CD4-positive, CD25-positive, alpha-beta regulatory T cell (primary cell): Measurements from ENCODE around the gene LARP4. TPM values are rescaled to one million over a fixed set of nuclear protein-coding genes. Genes with fewer than 3 reads are reported as not detected.
"Not testable (repeated sequence)": the region's sequence is repeated elsewhere in the genome, so short reads cannot be mapped to it uniquely, and the experiment has no call there.

Experiments
- ATAC-seq, 2 donors: fragments of 150-1000 bp; cut with Tn5 transposase; one replicate each; pipeline ENCODE4 v1.10.0; 2021; ENCODE audit warnings: low read depth in 2 of 2, moderate number of reproducible peaks in 2 of 2, moderate library complexity in 1 of 2
- DNase-seq, 3 donors: peaks; one replicate each; pipeline versions ENCODE4 v3.0.0 to v3.0.0-alpha.2; 2012 to 2022; ENCODE audit warnings: mixed read lengths in 1 of 3
- H3K27ac ChIP-seq: one replicate; pipeline ENCODE4 v1.7.0; 2013; ENCODE audit warnings: mild to moderate bottlenecking, low read length; ENCODE audit not compliant: insufficient read depth, poor library complexity, severe bottlenecking
- H3K27me3 ChIP-seq: one replicate; pipeline ENCODE4 v1.7.0; 2013; ENCODE audit warnings: low read length; ENCODE audit not compliant: control insufficient read depth, insufficient read depth
- H3K36me3 ChIP-seq: one replicate; pipeline ENCODE4 v1.7.0; 2013; ENCODE audit warnings: mild to moderate bottlenecking, low read length, moderate library complexity; ENCODE audit not compliant: control insufficient read depth, insufficient read depth
- H3K4me1 ChIP-seq: 2 replicates; pipeline ENCODE4 v1.7.0; 2013; ENCODE audit warnings: mild to moderate bottlenecking, low read length; ENCODE audit not compliant: insufficient read depth, control insufficient read depth, poor library complexity, severe bottlenecking
- H3K4me3 ChIP-seq: one replicate; pipeline ENCODE4 v1.7.0; 2013; ENCODE audit warnings: low read depth, mild to moderate bottlenecking, low read length, moderate library complexity
- H3K9me3 ChIP-seq, 2 experiments: 1 replicate in 1 of 2; 2 replicates in 1 of 2; pipeline ENCODE4 v1.7.0; 2013; ENCODE audit warnings: low read length in 2 of 2, mild to moderate bottlenecking in 1 of 2, moderate library complexity in 1 of 2; ENCODE audit not compliant: control insufficient read depth in 2 of 2
- H3K27ac Mint-ChIP-seq, 3 donors: one replicate each; pipeline ENCODE4 v1.8.0; 2020 to 2022; ENCODE audit warnings: mild to moderate bottlenecking in 3 of 3, mixed read lengths in 3 of 3, moderate library complexity in 2 of 3
- H3K27me3 Mint-ChIP-seq: one replicate; pipeline ENCODE4 v1.8.0; 2022; ENCODE audit warnings: mild to moderate bottlenecking, mixed read lengths
- H3K36me3 Mint-ChIP-seq: one replicate; pipeline ENCODE4 v1.8.0; 2020; ENCODE audit warnings: mixed read lengths
- H3K4me1 Mint-ChIP-seq, 4 donors: one replicate each; pipeline ENCODE4 v1.8.0; 2020 to 2022; ENCODE audit warnings: mixed read lengths in 4 of 4, mild to moderate bottlenecking in 1 of 4
- H3K4me3 Mint-ChIP-seq, 4 donors: one replicate each; pipeline ENCODE4 v1.8.0; 2020 to 2022; ENCODE audit warnings: mild to moderate bottlenecking in 4 of 4, mixed read lengths in 4 of 4, moderate library complexity in 3 of 4
- H3K9me3 Mint-ChIP-seq, 7 donors: one replicate each; pipeline ENCODE4 v1.8.0; 2020 to 2022; ENCODE audit warnings: mixed read lengths in 7 of 7, mild to moderate bottlenecking in 3 of 7, moderate library complexity in 2 of 7
- polyA plus RNA-seq, 4 donors: library from polyadenylated mRNA; unstranded; fragments of 300-500 nt; fragmentation: Illumina TruSeq; gene quantifications; one replicate each; pipeline ENCODE4 v1.2.3, GENCODE V29; 2021
- total RNA-seq: library from RNA; stranded (reverse); gene quantifications from one replicate; pipeline ENCODE4 v1.2.3, GENCODE V29; 2022

The LARP4 gene
- total and polyA plus RNA-seq, 5 donors from 2014 or later = 13.7 to 35.1 (median 16.1) TPM

DNA sequence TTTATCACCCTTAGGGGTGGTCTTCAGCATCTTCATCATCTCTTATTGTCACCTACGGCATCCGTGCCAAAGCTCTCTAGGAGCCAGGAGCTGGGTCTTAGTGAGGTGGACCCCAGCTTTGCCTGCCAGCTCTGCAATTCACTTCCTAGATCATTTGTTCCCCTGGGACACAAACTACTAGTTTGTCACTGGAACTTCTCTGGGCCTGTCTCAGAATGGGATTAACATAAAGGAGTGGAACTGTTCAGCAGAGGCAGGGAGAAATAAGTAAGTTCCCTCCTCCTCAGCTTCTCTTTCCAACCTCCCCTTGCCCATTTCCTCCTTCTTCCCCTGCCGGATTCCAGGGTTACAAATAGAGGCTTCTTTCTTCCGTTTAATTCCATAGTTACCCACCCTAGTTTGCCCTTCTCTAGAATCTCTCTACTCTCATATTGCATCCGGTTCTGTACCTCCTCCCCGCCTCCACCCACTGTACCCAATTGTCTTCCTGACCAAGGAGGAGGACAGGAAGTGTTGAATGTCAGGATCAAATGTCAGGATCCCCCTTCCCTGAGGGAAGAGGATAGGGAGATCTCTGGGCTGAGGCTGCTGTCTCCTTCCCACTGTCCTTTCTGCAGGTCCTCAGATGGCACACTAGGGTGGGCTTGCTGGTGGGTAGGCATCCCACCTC lies 25.0 kb downstream of the LARP4 start:
- Mint-ChIP-seq H3K36me3 (peaks cover 13% of the 10 kb centered on the region), H3K4me3 (no peak overlapping the region), H3K27me3 (no peaks in the 10 kb centered on the region), H3K27ac (peak overlapping the region in 2 of 3 donors; percentile 63 to 84), H3K9me3 (no peaks in the 10 kb centered on the region), H3K4me1 (peaks cover 8 to 20% (median 11%) of the 10 kb centered on the region in 4 donors)
- peaks cover 22% of the 10 kb centered on the region for H3K36me3 ChIP-seq
- H3K27me3 ChIP-seq = no peaks in the 10 kb centered on the region
- H3K9me3 ChIP-seq = no peaks in the 10 kb centered on the region
- no peak overlapping the region for H3K4me3 ChIP-seq
- no peak overlapping the region for H3K27ac ChIP-seq
- ATAC-seq = no peak
- no peaks in the 10 kb centered on the region for H3K4me1 ChIP-seq
- no peak for DNase-seq

- not testable (repeated sequence) for H3K27me3 Mint-ChIP-seq, H3K27me3 ChIP-seq, H3K4me1 Mint-ChIP-seq, H3K4me3 ChIP-seq, H3K4me1 ChIP-seq, H3K9me3 ChIP-seq, DNase-seq, H3K9me3 Mint-ChIP-seq, H3K4me3 Mint-ChIP-seq, H3K27ac ChIP-seq, ATAC-seq
- H3K27ac Mint-ChIP-seq = peak overlapping the region in 1 of 3 donors; percentile 42
- peaks cover 45% of the 10 kb centered on the region for H3K36me3 Mint-ChIP-seq
- peaks cover 69% of the 10 kb centered on the region for H3K36me3 ChIP-seq
These were observed 31.0 kb downstream of the LARP4 start for GRCh38 chr12:50431656-50432055.

DNA sequence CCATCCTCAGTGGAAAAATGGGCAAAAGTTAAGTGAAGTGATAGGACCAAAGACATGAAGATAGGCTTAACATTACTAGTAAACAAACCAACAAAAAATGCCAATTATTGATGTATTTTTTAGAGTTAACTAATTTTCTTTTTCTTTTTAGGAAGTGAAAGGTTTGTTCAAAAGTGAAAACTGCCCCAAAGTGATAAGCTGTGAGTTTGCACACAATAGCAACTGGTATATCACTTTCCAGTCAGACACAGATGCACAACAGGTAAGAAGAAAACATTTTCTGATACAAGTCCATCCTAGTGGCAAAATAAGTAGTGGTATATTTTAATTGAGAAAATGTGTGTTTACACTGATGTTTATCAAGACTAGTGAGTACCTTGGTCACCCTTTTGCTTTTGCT lies 39.6 kb downstream of the LARP4 start:
- DNase-seq = no peak
- Mint-ChIP-seq H3K27ac (peak overlapping the region in 1 of 3 donors; percentile 32), H3K27me3 (no peaks in the 10 kb centered on the region), H3K9me3 (no peaks in the 10 kb centered on the region), H3K36me3 (peaks cover 45% of the 10 kb centered on the region), H3K4me1 (peaks cover 3 to 11% (median 7%) of the 10 kb centered on the region in 4 donors), H3K4me3 (no peak overlapping the region)
- no peak for ATAC-seq
- Histone ChIP-seq H3K9me3 (no peaks in the 10 kb centered on the region), H3K36me3 (peaks cover 83% of the 10 kb centered on the region), H3K4me3 (no peak overlapping the region), H3K4me1 (no peaks in the 10 kb centered on the region), H3K27ac (no peak overlapping the region), H3K27me3 (no peaks in the 10 kb centered on the region)

DNA sequence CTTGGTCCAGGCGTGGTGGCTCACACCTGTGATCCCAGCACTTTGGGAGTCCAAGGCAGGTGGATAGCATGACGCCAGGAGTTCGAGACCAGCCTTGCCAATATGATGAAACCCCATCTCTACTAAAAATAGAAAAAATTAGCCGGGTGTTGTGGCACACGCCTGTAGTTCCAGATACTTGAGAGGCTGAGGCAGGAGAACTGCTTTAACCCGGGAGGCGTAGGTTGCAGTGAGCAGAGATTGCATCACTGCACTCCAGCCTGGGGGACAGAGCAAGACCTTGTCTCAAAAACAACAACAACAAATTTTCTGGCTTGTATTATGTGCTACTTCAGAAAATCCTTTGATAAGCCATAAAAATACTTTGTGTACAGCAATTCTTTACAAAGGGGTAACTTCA lies 41.1 kb downstream of the LARP4 start:
- H3K4me3 ChIP-seq = no peak overlapping the region
- DNase-seq = no peak
- Mint-ChIP-seq H3K4me3 (no peak overlapping the region), H3K9me3 (no peaks in the 10 kb centered on the region), H3K4me1 (peaks cover 5 to 13% (median 9%) of the 10 kb centered on the region in 4 donors), H3K36me3 (peaks cover 38% of the 10 kb centered on the region), H3K27ac (peak overlapping the region in 1 of 3 donors; percentile 32), H3K27me3 (no peaks in the 10 kb centered on the region)
- no peak overlapping the region for H3K27ac ChIP-seq
- H3K27me3 ChIP-seq = no peaks in the 10 kb centered on the region
- H3K4me1 ChIP-seq = no peaks in the 10 kb centered on the region
- H3K9me3 ChIP-seq = no peaks in the 10 kb centered on the region
- peaks cover 74% of the 10 kb centered on the region for H3K36me3 ChIP-seq
- ATAC-seq = no peak

DNA sequence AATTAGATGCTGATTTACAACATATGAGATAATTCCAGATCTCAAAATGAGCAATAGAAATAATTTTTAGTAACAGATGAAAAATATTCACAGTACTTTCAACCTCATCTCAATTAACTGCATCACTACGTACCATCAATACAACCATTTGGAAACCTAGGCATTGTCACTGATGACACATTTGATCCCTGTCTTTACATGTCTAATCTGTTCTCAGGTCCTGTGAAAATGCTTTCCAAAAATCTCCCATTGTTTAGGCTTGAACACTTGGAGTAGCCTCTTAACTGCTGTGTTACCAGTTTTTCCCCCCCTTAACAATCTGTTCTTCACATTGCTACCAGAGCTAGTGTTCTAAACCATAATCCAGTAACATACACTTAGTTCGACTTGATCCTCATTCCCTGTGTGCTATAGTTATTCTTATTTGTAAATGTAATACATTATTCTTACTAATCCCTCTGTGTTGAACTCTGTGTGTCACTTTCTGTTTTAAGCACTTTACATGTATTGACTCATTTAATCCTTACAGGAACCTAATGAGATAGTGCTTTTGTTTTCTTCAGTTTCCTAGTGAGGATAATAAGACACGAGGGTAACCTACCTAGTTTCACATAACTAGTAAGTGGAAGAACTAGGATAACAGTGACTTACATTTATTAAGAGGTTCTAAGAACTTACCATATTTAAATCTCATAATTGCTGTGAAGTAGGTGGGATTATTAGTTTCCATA lies 41.7 kb downstream of the LARP4 start:
- H3K4me1 ChIP-seq = no peaks in the 10 kb centered on the region
- Mint-ChIP-seq H3K4me3 (no peak overlapping the region), H3K27ac (peak overlapping the region; percentile 18 to 68 (median 47)), H3K27me3 (no peaks in the 10 kb centered on the region), H3K36me3 (peaks cover 40% of the 10 kb centered on the region), H3K9me3 (no peaks in the 10 kb centered on the region), H3K4me1 (peaks cover 5 to 13% (median 9%) of the 10 kb centered on the region in 4 donors)
- H3K27me3 ChIP-seq = no peaks in the 10 kb centered on the region
- H3K36me3 ChIP-seq = peaks cover 72% of the 10 kb centered on the region
- no peak overlapping the region for H3K4me3 ChIP-seq
- H3K27ac ChIP-seq = no peak overlapping the region
- H3K9me3 ChIP-seq = no peaks in the 10 kb centered on the region
- DNase-seq = peak in 1 of 3 donors; percentile 26
- no peak for ATAC-seq

- peaks cover 30% of the 10 kb centered on the region for H3K36me3 ChIP-seq
- not testable (repeated sequence) for H3K27me3 Mint-ChIP-seq, H3K27ac Mint-ChIP-seq, H3K4me3 Mint-ChIP-seq, H3K27me3 ChIP-seq, H3K9me3 Mint-ChIP-seq, H3K9me3 ChIP-seq, H3K4me1 ChIP-seq, DNase-seq, H3K4me3 ChIP-seq, ATAC-seq, H3K27ac ChIP-seq
- Mint-ChIP-seq H3K36me3 (peaks cover 29% of the 10 kb centered on the region), H3K4me1 (peaks cover 4 to 10% (median 5%) of the 10 kb centered on the region in 4 donors)
These were observed 49.0 kb downstream of the LARP4 start for GRCh38 chr12:50449671-50450070.

DNA sequence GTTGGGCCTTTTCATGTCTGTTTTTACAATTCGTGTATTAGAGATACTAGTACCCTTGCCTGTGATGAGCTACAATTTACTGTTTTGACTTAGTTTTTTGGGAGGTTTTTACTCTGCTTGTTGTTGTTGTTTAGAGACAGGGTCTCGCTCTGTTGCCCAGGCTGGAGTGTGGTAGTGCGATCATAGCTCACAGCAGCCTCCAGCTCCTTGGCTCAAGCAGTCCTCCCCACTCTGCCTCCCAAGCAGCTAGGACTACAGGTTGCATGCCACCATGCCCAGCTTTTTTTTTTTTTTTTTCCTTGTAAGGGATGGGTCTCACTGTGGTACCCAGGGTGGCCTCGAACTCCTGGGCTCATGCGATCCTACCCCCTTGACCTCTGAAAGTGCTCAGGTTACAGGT lies 52.1 kb downstream of the LARP4 start:
- H3K27me3 ChIP-seq = no peaks in the 10 kb centered on the region
- peaks cover 19% of the 10 kb centered on the region for H3K36me3 Mint-ChIP-seq
- peak overlapping the region in 2 of 3 donors; percentile 5 for H3K27ac Mint-ChIP-seq
- no peaks in the 10 kb centered on the region for H3K9me3 Mint-ChIP-seq
- H3K27ac ChIP-seq = no peak overlapping the region
- peaks cover 29% of the 10 kb centered on the region for H3K36me3 ChIP-seq
- DNase-seq (no peak), ATAC-seq (no peak)
- H3K4me3 ChIP-seq = no peak overlapping the region
- H3K4me1 Mint-ChIP-seq = peaks cover 0 to 9% (median 5%) of the 10 kb centered on the region in 4 donors
- no peak overlapping the region for H3K4me3 Mint-ChIP-seq
- H3K4me1 ChIP-seq = no peaks in the 10 kb centered on the region
- no peaks in the 10 kb centered on the region for H3K9me3 ChIP-seq
- no peaks in the 10 kb centered on the region for H3K27me3 Mint-ChIP-seq
